DMS 273 treated with DMSO at 0.1 percent for 48 hours (cell line): ENCODE measurements around the gene C1QTNF5.
A peak's percentile ranks its signal among the peaks of the same experiment; 100 is the strongest.

Source experiments
- DNase-seq: peaks from one replicate; lab custom pipeline; 2025; lab: John Stamatoyannopoulos, UW

C1QTNF5 gene

DNA sequence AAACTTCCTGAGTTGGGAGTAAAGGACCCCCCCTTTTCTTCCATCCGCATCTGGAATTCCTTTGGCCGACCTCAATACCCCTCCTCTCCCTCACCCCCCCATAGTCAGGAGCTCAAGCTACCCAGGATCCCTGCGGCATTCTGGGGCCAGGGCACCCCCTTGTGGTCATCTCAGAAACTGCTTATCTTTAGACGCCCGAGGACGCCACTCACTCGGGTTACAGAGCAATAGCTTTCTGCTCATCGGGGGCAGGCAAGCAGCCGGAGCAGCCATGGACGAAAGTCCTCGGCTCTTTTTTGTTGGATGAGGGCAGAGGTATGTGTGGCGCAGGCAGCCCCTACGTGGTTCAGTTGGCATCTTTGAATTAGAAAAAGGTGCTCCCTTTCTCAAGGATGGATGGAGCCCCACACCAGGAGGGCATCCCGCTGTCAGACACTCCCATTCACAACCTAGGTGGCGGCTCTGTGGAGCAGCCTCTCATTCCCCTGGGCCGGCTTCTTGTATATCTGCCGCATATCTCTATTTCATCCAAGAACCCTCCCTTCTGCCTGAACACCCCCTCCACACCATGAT, 2.3 kb downstream of the C1QTNF5 start:
- peak; percentile 21 for DNase-seq

DNA sequence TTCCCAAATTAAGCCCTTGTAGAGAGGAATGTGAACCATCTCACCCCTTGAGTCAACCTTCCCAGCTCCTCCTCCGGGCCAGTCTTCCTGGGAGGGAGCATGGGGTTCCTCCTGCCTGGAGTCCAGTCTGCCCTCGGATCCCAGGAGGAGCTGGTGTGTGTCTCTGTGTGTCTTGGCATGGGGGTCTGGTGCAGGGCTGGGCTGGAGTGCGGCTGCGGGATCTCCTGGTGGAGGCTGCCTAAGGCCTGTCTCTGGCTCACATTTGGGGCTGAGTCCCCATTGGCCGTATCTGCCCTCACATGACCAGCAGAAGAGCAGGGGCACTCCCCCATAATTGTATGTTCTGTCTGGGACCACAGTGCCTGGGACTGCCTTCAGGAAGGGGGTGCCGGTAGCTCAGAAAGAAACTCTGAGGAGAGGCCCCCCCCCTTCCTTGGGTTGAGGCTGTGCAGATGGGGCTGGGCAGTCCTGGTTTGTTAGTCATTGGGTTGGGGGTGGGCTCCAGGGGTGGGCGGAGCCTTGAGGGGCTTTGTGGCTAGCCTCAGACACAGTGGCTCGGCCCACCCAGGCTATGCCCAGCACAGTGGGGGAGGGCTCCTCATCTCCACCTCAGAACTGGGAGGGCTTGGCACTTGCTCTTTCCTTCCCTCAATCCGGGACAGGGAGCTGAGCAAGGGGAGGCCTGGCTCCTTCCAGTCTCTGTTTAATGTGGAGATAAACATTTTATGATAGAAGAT, 2.9 kb downstream of the C1QTNF5 start:
- no peak for DNase-seq

DNA sequence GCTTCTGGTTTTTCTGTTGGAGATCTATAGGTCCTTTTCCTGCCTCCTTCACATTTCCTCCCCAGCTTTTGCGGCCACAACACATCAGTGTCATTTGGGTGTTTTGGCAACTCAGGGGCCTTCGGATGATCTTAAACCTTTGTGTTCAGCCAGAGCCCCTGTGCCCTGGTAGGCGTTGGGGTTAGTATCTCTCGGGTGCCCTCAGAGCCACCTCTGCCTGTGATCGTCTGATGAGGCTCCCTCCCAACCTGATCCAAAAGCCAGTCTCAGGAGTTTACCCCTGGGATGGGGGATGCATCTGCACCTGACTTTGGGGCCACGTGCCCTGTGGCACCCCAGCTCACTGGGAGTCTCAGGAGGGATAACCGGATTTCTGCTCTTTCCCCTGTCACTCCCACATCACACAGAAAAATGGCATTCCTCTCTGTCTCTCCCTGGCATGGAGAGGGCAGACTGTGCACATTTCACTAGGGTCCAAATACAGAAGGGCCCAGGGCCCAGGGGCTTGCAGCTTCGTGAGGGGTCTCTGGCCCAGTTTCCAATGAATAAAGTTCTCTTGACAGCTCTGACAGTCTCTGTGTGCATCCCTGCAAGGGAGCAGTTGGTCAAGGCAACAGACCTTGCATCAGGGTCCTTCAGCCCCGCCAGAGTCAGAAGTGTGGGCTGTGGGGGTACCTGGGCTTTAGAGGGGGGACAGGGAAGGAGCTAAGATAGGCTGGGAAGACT, 3.8 kb downstream of the C1QTNF5 start:
- no peak for DNase-seq

DNA sequence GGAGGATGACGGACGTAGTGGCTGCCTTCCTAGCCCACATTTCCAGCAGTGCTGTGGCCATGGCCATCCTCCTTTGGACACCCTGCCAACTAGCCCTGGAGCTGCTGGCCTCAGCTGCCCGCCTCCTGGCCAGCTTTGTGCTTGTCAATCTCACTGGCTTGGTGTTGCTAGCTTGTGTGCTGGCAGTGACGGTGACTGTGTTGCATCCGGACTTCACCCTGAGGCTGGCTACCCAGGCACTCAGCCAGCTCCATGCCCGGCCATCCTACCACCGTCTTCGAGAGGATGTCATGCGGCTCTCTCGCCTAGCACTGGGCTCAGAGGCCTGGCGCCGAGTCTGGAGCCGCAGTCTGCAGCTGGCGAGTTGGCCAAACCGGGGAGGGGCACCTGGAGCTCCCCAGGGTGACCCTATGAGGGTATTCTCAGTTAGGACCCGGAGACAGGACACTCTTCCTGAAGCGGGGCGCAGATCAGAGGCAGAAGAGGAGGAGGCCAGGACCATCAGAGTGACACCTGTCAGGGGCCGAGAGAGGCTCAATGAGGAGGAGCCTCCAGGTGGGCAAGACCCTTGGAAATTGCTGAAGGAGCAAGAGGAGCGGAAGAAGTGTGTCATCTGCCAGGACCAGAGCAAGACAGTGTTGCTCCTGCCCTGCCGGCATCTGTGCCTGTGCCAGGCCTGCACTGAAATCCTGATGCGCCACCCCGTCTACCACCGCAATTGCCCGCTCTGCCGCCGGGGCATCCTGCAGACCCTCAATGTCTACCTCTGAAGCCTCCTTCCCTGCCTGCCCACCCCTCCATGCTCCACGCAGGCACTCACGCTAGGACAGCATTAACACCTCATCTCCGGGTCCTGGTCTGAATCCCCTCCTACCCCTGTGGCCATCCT, 4.8 kb downstream of the C1QTNF5 start:
- DNase-seq = no peak

DNA sequence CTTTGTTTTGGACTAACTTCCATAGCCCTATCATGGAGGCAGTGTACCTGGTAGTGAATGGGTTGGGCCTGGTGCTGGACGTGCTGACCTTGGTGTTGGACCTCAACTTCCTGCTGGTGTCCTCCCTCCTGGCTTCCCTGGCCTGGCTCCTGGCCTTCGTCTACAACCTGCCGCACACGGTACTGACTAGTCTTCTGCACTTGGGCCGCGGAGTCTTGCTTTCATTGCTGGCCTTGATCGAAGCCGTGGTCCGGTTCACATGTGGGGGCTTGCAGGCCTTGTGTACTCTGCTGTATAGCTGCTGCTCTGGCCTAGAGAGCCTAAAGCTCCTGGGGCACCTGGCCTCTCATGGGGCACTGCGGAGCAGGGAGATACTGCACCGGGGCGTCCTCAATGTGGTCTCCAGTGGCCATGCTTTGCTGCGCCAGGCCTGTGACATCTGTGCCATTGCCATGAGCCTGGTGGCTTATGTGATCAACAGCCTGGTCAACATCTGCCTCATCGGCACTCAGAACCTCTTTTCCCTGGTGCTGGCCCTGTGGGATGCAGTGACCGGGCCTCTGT, 5.5 kb downstream of the C1QTNF5 start:
- DNase-seq = no peak

DNA sequence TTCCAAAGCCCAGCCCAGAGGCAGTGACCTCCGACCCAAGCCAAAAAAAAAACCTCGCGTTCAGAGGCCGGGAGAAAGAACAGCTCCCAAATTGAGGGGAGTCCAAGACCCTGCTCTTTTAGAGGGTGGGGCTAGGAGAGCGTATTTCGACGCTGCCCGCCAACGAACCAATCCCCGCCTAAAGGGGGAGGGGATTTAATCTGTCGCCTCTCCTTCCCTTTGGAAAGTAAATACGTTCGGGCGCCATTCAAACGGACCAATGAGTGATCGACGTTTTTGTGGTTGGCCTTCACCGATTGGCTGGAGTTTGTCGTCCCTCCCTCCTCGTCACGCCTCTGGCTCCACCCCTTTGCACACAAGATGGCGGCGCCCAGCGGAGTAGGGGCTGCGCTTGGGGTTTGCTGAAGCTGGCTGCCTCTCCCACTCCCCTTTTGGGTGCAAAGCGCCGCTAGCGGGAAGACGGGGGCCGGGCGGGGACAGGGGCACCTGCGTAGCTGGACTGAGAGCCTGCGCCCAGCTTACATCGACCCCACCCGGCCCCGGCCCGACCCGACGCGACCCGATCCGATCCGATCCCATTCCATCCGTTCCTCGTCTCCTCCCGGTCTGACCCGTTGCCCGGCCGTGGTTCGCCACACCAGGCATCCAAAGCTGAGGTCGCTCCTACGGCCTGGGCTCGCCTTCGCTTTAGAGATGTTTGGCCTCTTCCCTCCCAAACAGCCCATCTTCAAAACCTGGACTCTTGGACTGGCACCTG, 6.3 kb downstream of the C1QTNF5 start, which contains the start of gene RNF26:
Gene RNF26 (plus strand): TSS at position 354 of the 757 bp plus-strand sequence. CDS start 596 bp downstream, outside the sequence.
- peak; percentile 89 for DNase-seq

DNA sequence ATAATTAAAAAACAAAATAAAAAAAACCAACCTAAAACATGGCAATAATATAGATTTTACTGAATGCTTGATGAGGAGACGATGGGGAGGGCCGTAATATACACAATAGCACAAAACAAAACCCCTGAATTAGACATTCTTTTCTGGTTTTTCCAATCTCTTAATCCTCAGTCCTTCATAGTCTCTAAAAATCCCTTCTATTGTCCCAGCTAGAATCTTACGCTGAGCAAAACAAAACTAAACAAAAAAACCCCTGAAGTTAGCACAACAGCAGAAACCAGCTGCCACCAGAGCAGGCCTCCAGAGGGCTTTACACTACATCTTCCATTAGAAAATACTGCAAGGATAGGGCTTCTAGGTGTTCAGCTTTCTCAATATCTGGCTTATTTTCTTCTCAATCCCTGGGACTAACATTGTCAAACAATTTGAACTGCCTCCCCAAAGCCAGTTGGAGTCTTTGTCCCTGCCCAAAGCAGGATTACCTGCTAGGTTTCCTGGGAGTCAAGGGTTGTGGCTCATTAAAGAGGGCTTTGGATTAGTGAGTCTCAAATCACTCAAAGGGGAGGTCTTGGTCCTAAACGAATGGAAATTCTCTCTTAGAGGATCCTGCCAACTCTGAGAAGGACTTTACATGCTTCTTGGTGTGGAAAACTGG, 8.4 kb downstream of the C1QTNF5 start:
- DNase-seq = no peak

DNA sequence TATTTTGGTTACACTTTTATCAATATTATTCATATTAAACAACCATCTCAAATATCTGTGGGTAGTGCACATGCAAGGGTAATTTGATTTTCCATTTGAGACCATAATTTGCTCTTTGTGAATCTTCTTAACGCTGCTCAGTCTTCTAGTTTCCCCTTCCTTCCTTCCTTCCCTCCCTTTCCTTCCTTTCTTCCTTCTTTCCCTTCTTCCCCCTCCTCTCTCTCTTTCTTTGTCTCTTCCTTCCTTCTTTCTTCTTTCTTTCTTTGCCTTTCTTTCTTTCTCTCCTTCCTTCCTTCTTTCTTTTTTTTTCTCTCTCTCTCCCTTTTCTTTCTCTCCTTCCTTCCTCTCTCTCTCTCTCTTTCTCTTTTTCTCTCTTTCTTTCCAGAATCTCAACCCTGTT, 10.4 kb downstream of the C1QTNF5 start:
- DNase-seq = no peak

DNA sequence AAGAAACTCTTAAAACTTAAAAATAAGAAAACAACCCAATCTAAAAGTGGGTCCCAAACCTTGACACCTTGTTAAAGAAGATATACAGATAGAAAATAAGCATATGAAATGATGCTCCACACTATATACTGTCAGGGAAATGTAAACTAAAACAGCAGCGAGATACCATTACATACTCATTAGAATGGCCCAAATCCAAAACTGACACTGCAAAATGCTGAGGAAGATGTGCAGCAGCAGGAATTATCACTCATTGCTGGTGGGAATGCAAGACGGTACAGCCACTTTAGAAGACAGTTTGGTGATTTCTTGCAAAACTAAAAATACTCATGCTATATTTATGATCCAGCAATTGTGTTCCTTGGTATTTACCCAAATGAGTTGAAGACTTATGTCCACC, 11.4 kb downstream of the C1QTNF5 start:
- DNase-seq = no peak

DNA sequence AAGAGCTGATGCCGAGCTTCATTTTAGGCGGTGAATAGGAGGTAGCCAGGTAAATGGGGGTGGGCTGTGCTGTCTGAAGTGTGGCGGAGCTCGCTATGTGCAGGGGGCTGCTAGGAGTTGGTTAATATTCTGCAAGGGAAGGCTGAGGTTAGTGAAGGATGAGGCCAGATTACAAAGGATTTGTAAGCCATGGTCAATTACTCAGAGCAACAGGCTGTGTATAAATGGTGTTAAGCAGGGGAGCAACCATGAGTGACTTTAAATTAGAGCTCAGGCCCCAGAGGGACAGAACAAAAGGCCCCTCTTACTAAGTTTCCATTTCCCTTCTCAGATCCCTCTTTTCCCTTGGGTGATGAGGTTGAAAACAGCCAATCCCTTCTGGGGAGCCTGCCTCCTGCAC, 16.5 kb downstream of the C1QTNF5 start:
- DNase-seq = no peak

DNA sequence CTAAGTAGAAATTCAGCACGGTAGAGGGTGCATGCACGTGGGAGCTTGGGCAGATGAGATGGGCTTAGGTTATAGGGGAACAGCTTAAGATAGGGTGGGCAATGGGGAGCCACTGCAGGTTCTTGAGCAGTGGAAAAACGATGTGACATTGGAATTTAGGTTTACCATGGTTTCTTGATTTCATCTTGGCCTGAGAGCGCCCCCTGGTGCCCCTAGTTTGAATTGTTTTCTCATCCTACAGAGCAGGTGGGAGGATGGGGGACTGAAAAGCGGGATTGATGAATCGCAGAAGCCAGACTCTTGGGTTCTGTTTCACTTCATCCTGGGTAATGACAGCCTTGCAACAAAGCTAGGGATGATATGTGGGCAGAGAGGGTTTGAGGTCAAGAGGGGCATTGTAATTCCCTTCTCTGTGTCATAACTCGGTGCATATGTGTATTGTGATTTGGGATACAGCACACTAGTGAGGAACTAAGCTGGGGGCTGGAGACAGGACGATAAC, 17.1 kb downstream of the C1QTNF5 start:
- DNase-seq = no peak

DNA sequence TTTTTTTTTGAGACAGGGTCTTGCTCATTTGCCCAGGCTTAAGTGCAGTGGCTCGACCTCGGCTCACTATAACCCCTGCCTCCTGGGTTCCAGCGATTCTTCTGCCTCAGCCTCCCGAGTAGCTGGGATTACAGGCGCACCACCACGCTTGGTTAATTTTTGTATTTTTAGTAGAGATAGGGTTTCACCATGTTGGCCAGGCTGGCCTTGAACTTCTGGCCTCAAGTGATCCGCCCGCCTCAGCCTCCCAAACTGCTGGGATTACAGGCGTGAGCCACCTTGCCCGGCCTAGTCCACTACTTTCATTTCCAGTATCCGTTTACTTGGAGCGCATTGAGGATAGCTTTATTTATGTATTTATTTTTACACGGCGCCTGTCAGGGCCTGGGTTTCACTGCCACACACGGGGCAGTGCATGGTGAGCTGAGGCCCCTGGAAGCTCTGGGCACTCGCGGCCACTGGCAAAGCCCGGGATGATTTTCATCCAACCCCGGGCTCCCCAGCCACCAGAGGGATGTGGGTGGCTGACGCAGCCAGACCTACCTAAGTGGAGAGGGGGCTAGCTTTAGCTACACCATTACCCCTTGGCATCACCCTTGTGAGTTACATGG, 17.7 kb downstream of the C1QTNF5 start:
- no peak for DNase-seq

DNA sequence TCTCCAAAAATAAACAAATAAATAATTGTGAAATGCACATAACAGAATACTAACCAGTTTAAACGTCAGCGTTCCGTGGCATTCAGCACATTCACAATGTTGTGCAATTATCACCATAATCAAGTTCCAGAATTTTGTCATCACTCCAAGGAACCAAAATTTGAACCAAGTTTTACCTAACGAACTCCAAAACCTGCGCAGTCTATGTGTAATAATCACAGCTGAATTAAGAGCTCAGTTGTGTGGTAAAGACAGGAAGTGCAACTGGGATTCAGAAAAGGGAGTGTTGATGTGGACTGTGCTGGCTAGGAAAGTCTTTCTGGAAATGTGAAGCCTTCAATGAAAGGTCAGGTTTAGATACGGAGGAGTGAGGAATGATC, 18.3 kb downstream of the C1QTNF5 start:
- DNase-seq = no peak

DNA sequence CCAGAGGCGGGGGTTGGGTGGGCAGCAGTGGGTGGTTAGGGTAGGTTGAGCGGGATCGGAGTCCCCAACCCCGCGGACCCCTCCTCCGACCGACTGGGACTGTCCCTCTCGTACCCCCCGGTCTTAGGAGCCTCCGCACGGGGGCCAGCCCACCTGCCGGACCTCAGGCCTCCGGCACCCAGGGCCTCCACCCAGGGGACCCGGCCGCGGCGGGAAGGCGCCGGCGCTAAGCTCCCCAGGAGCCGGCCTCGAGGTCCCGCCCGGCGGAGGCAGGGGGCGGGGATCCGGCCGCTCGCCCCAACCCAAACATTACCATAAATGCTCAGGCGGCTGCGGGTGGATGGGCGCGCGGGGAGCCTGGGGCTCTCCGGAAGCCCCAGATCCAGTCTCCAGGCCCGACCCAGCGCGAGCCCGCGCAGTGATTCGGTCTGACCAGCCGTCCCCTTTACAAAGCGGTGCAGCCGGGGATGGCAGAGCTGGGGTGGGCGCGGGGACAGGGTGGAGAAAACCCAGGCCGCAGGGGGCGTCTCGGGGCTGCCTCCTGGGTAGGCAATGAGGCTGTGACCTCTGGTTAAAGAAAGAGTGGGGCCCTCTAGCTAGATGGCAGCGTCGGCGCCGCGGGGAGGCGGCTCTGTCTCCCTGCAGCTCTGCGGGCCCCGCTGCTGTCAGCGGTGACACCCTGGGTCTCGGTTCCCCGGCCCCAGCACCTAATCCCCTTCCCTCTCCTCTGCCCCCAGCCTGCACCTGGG, 19.7 kb downstream of the C1QTNF5 start:
- no peak for DNase-seq

DNA sequence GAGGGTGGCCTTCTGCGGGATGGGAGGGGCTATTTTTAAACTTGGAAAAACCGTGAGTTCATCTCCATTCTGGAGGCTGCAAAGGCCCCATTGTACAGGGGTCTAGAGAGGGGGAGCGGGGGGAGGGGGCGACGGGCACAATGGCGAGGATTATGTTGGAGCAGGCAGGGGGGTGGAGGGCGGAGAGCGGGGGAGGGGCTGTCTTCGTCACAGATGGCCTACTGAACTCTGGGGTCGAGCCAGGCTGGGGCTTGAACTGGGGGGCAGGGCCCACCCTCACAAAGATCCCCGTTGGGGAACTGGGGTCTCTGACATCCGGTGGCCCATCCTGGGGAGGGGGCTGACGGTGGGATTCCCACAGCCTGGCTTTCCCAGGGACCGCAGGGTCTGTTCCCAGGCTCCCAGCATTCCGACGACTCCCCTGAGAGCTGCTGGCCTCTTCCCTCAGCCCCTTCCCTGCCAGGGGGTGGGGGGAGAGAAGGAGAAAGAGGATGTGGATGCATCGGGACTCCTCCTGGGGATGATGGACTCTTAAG, 20.4 kb downstream of the C1QTNF5 start:
- no peak for DNase-seq

DNA sequence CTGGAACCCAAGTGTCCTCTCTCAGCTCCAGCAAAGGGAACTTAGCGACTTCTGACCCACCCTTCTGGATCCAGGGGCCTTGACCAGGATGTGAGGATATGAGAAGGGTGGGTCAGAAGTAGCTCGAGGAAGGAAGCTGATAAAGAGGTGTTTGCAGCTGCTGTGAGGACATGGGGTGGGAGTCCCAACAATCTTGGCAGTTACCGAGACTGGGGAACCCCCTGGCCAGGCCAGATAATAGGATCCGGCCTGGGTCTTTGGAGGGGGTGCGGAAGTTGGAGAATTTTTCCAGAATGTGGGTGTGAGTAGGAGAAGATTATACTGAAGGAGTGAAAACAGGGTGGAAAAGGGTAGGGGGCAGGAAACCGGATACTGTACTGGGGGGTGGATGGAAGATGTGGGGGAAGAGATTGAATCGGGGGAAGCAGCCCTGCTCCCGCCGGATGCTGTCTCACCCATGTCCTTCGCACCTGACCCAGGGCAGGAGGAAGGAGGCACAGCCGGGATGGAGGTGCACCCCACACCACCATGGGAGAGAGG, 20.9 kb downstream of the C1QTNF5 start:
- no peak for DNase-seq

DNA sequence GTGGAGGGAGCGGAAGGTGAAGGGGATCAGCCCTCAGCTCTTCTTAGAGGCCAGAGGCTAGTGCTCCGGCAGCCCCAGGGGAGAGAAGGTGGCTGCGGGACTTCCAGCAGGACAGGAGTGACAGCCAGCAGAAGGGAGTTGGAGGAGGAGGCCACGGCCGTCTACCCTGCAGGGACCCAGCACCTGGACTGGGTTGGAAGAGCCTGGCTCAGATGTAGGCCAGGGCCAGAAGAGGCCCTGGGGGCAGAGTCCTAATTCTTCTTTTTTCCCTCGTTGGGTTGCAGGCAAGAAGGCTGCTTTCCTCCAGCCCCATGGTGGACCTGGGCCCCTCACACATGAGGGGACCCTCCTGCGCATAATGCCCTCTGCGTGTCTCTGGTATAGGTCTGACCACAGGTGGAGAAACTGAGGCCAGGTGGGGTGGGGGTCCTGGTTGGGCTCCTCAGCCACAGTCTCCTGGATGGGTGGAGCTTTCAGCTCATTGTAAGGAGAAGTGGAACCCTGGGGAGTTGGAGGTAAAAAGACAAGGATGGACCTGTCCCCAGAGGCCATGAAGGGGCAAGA, 21.5 kb downstream of the C1QTNF5 start:
- DNase-seq = no peak
